Measurements from ENCODE around the gene MRPL1. TPM values are rescaled to one million over a fixed set of nuclear protein-coding genes. Genes with fewer than 3 reads are reported as not detected.

The MRPL1 gene
- total RNA-seq, 2 experiments from 2014 or later: 22.6 to 37.4 TPM

DNA sequence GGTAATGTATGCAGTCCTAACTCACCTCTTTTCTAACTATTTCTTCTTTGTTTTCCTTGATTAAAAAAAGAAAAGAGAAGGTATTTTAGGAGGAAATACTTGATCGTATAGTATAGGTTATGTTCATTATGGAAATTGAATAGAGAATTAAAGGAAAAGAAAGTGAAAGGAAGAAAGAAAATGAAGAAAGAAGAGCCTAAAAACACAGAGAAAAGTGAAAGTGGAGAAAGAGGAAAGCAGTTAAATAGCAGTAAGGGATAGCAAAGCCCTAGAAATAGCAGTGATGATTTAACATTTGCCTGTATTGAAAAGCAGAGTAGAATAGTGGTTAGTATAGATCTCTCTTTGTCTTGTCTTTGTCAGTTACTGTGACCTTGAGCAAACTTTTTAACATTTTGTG is 37.0 kb downstream of the MRPL1 start:
- Histone ChIP-seq H2AFZ (ENCODE audit: low read length) (no peak overlapping the region), H3K4me3 (ENCODE audit: low read depth, low read length, poor library complexity, severe bottlenecking) (no peak overlapping the region), H3K9me2 (ENCODE audit: insufficient read depth, low read length) (no peaks in the 10 kb centered on the region), H3K4me1 (ENCODE audit: insufficient read depth, low read length, poor library complexity, severe bottlenecking) (peaks cover 30% of the 10 kb centered on the region), H4K20me1 (ENCODE audit: insufficient read depth, low read length) (no peaks in the 10 kb centered on the region), H3K27ac (ENCODE audit: low read depth, low read length, poor library complexity, severe bottlenecking) (peak overlapping the region; percentile 6), H3K9me3 (ENCODE audit: low read length) (0 out of 2 replicates have a peak, but pooled peaks cover 4% of the 10 kb centered on the region), H3K4me2 (ENCODE audit: low read length) (peak overlapping the region; percentile 35), H3K79me2 (ENCODE audit: insufficient read depth, low read depth, low read length) (peaks cover 18% of the 10 kb centered on the region; the same call in 1 of the 2 replicates), H3K36me3 (ENCODE audit: insufficient read depth, low read length) (peaks cover 94% of the 10 kb centered on the region)
- ChIA-PET POLR2A (interaction anchor here (0.6 to 2.6 kb wide), 7 partner anchors 8 to 172 kb away, joined by 3 to 12 read pairs (median 3); no protein-coding TSS in a partner anchor), CTCF (ENCODE audit: unreplicated experiment) (no interaction called here)
- no peak for TF ChIP-seq EZH2phosphoT487 (IDR thresholded peaks at IDR 0.05; ENCODE audit: borderline replicate concordance, low read depth, low read length)
- TF ChIP-seq, protein P1, sequence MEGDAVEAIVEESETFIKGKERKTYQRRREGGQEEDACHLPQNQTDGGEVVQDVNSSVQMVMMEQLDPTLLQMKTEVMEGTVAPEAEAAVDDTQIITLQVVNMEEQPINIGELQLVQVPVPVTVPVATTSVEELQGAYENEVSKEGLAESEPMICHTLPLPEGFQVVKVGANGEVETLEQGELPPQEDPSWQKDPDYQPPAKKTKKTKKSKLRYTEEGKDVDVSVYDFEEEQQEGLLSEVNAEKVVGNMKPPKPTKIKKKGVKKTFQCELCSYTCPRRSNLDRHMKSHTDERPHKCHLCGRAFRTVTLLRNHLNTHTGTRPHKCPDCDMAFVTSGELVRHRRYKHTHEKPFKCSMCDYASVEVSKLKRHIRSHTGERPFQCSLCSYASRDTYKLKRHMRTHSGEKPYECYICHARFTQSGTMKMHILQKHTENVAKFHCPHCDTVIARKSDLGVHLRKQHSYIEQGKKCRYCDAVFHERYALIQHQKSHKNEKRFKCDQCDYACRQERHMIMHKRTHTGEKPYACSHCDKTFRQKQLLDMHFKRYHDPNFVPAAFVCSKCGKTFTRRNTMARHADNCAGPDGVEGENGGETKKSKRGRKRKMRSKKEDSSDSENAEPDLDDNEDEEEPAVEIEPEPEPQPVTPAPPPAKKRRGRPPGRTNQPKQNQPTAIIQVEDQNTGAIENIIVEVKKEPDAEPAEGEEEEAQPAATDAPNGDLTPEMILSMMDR (conservative IDR thresholded peaks at IDR 0.05; ENCODE audit: low read length): no peak
- intact Hi-C loops (cut with micrococcal nuclease; ENCODE audit: unreplicated experiment): no loop called here
- no peak for DNase-seq (ENCODE audit: low spot score)
- no TSS peak for BruUV-seq (replicated peaks)

DNA sequence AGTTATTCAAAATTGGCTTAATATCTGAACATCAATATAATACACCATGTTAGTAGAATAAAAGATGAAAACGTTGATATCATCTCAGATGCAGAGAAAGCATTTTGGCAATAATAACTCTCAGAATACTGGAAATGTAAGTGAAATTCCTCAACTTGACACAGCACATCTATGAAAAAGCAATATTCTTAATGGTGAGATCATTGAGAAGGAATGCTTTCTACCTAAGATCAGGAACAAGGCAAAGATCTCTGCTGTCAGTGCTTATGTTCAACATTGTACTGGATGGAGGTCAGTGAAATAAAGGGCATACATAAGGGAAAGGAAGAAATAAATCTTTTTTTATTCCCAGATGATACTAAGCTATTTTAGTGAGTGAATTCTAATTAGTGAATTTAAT is 40.6 kb downstream of the MRPL1 start:
- intact Hi-C loops (cut with micrococcal nuclease; ENCODE audit: unreplicated experiment): no loop called here
- no peak overlapping the region for H3K4me2 ChIP-seq (ENCODE audit: low read length)
- H3K36me3 ChIP-seq (ENCODE audit: insufficient read depth, low read length): peaks cover 91% of the 10 kb centered on the region
- H2AFZ ChIP-seq (ENCODE audit: low read length): no peak overlapping the region
- H3K4me3 ChIP-seq (ENCODE audit: low read depth, low read length, poor library complexity, severe bottlenecking): no peak overlapping the region
- TF ChIP-seq EZH2phosphoT487 (IDR thresholded peaks at IDR 0.05; ENCODE audit: borderline replicate concordance, low read depth, low read length): no peak
- TF ChIP-seq, protein P1 (conservative IDR thresholded peaks at IDR 0.05; ENCODE audit: low read length): no peak
- BruUV-seq (replicated peaks): no TSS peak
- no peaks in the 10 kb centered on the region for H4K20me1 ChIP-seq (ENCODE audit: insufficient read depth, low read length)
- ChIA-PET CTCF (ENCODE audit: unreplicated experiment) (no interaction called here), POLR2A (interaction anchor here (0.8 to 3.1 kb wide), 3 partner anchors 9 to 15 kb away, joined by 3 to 23 read pairs (median 4); no protein-coding TSS in a partner anchor)
- no peak for DNase-seq (ENCODE audit: low spot score)
- peaks cover 17% of the 10 kb centered on the region for H3K4me1 ChIP-seq (ENCODE audit: insufficient read depth, low read length, poor library complexity, severe bottlenecking)
- H3K9me2 ChIP-seq (ENCODE audit: insufficient read depth, low read length): no peaks in the 10 kb centered on the region
- H3K9me3 ChIP-seq (ENCODE audit: low read length): no peaks in the 10 kb centered on the region
- no peak overlapping the region for H3K27ac ChIP-seq (ENCODE audit: low read depth, low read length, poor library complexity, severe bottlenecking)
- no peaks in the 10 kb centered on the region for H3K79me2 ChIP-seq (ENCODE audit: insufficient read depth, low read depth, low read length)

DNA sequence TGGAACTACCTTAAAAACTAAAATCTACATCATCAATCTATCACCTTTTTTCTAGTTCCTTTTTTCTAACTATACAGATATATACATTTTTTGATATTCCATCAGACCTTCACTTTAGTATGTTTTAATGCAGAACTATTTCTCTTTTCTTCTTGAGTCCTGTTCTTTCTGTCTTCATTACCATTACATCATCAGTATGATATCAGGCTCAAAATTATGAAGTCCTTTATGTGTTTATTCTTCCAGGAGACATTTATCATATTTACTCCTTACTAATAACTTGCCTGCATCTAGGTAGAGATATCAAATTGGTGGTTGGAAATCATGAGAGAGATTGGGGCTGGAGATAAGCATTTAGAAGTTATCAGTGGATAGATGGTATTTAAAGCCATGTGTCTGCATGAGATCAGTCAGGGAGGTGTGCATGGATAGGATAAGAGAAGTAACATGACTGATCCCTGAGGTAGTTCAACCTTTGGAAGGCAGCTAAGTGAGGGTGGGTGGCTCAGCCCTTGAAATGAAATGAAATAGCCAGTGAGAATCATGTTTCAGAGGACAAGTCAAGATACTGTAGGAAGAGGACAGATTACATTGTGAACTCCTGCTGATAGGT is 43.1 kb downstream of the MRPL1 start:
- no peaks in the 10 kb centered on the region for H3K9me2 ChIP-seq (ENCODE audit: insufficient read depth, low read length)
- no peak overlapping the region for H3K4me3 ChIP-seq (ENCODE audit: low read depth, low read length, poor library complexity, severe bottlenecking)
- TF ChIP-seq EZH2phosphoT487 (IDR thresholded peaks at IDR 0.05; ENCODE audit: borderline replicate concordance, low read depth, low read length): no peak
- TF ChIP-seq, protein P1 (conservative IDR thresholded peaks at IDR 0.05; ENCODE audit: low read length): no peak
- ChIA-PET CTCF (ENCODE audit: unreplicated experiment) (no interaction called here), POLR2A (no interaction called here)
- BruUV-seq (replicated peaks): no TSS peak
- no peak overlapping the region for H3K27ac ChIP-seq (ENCODE audit: low read depth, low read length, poor library complexity, severe bottlenecking)
- no peak overlapping the region for H3K4me2 ChIP-seq (ENCODE audit: low read length)
- no peaks in the 10 kb centered on the region for H4K20me1 ChIP-seq (ENCODE audit: insufficient read depth, low read length)
- DNase-seq (ENCODE audit: low spot score): no peak
- no peaks in the 10 kb centered on the region for H3K4me1 ChIP-seq (ENCODE audit: insufficient read depth, low read length, poor library complexity, severe bottlenecking)
- H3K79me2 ChIP-seq (ENCODE audit: insufficient read depth, low read depth, low read length): no peaks in the 10 kb centered on the region; the same call in 1 of the 2 replicates
- H3K36me3 ChIP-seq (ENCODE audit: insufficient read depth, low read length): peaks cover 97% of the 10 kb centered on the region
- intact Hi-C loops (cut with micrococcal nuclease; ENCODE audit: unreplicated experiment): no loop called here
- 0 out of 2 replicates have a peak, but pooled peaks cover 6% of the 10 kb centered on the region for H3K9me3 ChIP-seq (ENCODE audit: low read length)
- no peak overlapping the region for H2AFZ ChIP-seq (ENCODE audit: low read length)
